Fibroblast of lung (primary cell): ENCODE measurements around the gene FTHL17. TPM values are rescaled to one million over a fixed set of nuclear protein-coding genes. Genes with fewer than 3 reads are reported as not detected.

Experiments
- DNase-seq, 2 donors: peaks; one replicate each; pipeline versions ENCODE4 v3.0.0 to v3.0.0-alpha.2; 2010; ENCODE audit warnings: low read depth in 2 of 2
- H2AFZ ChIP-seq: 2 replicates; pipeline ENCODE4 v1.5.1; 2012; ENCODE audit warnings: low read length, control low read depth, inconsistent platforms
- H3K27ac ChIP-seq: 2 replicates; pipeline ENCODE4 v1.5.1; 2011; ENCODE audit warnings: low read length, control low read depth; ENCODE audit not compliant: insufficient read depth
- H3K27me3 ChIP-seq: 2 replicates; pipeline ENCODE4 v1.5.1; 2011; ENCODE audit warnings: mild to moderate bottlenecking, low read length; ENCODE audit not compliant: control insufficient read depth, insufficient read depth
- H3K36me3 ChIP-seq: 2 replicates; pipeline ENCODE4 v1.5.1; 2011; ENCODE audit warnings: low read length; ENCODE audit not compliant: control insufficient read depth, insufficient read depth
- H3K4me1 ChIP-seq: 2 replicates; pipeline ENCODE4 v1.5.1; 2011; ENCODE audit warnings: low read length; ENCODE audit not compliant: control insufficient read depth, insufficient read depth; ENCODE audit errors: extremely low read depth
- H3K4me2 ChIP-seq: 2 replicates; pipeline ENCODE4 v1.5.1; 2011; ENCODE audit warnings: low read length, control low read depth; ENCODE audit not compliant: insufficient read depth; ENCODE audit errors: extremely low read depth
- H3K4me3 ChIP-seq, 4 experiments: fragments of 200-600 bp in 1 of 4; sonication (generic) in 1 of 4; replicated peaks in 1 of 4; 2 replicates each; pipeline ENCODE4 v1.5.1; 2011 to 2016; ENCODE audit warnings: low read length in 4 of 4, low read depth in 3 of 4, mild to moderate bottlenecking in 3 of 4, control low read depth in 2 of 4, inconsistent platforms in 1 of 4, mixed read lengths in 1 of 4; ENCODE audit not compliant: insufficient read depth in 1 of 4; ENCODE audit errors: control extremely low read depth in 1 of 4
- H3K79me2 ChIP-seq: 2 replicates; pipeline ENCODE4 v1.5.1; 2012; ENCODE audit warnings: mild to moderate bottlenecking, low read length, inconsistent platforms; ENCODE audit not compliant: control insufficient read depth, insufficient read depth
- H3K9ac ChIP-seq: 2 replicates; pipeline ENCODE4 v1.5.1; 2011; ENCODE audit warnings: mild to moderate bottlenecking, low read length, control low read depth; ENCODE audit not compliant: insufficient read depth
- H3K9me3 ChIP-seq: 2 replicates; pipeline ENCODE4 v1.5.1; 2012; ENCODE audit warnings: low read depth, low read length; ENCODE audit not compliant: control insufficient read depth, insufficient read depth
- H4K20me1 ChIP-seq: 2 replicates; pipeline ENCODE4 v1.5.1; 2011; ENCODE audit warnings: low read length; ENCODE audit not compliant: control insufficient read depth, insufficient read depth; ENCODE audit errors: extremely low read depth
- EZH2 ChIP-seq: IDR thresholded peaks from 2 replicates; pipeline ENCODE4 v1.5.1; 2012; ENCODE audit warnings: low read length, control low read depth, mild to moderate bottlenecking; ENCODE audit errors: missing control alignments
- polyA plus RNA-seq, 2 donors: library from polyadenylated mRNA; depleted of rRNA in 1 of 2; stranded (reverse) in 1 of 2; unstranded in 1 of 2; fragments of >200 nt; gene quantifications; 2 replicates each; pipeline ENCODE4 v1.2.1, GENCODE V29; 2011 to 2012; ENCODE audit warnings: missing spikeins in 1 of 2
- total RNA-seq: library from RNA; depleted of rRNA; stranded (reverse); fragments of >200 nt; gene quantifications from 2 replicates; pipeline ENCODE4 v1.2.1, GENCODE V29; 2014
- TF ChIP-seq, protein P1 (sequence below), 2 donors: IDR thresholded peaks in 1 of 2; conservative IDR thresholded peaks in 1 of 2; 1 replicate in 1 of 2; 2 replicates in 1 of 2; pipeline ENCODE4 v1.5.1; 2011 to 2012; ENCODE audit warnings: low read length in 2 of 2, control low read depth in 1 of 2, inconsistent platforms in 1 of 2, low read depth in 1 of 2, mild to moderate bottlenecking in 1 of 2

Gene FTHL17
- total and polyA plus RNA-seq, 2 donors (not counting 1 experiment from before 2014, with no cell fraction given): not detected

DNA sequence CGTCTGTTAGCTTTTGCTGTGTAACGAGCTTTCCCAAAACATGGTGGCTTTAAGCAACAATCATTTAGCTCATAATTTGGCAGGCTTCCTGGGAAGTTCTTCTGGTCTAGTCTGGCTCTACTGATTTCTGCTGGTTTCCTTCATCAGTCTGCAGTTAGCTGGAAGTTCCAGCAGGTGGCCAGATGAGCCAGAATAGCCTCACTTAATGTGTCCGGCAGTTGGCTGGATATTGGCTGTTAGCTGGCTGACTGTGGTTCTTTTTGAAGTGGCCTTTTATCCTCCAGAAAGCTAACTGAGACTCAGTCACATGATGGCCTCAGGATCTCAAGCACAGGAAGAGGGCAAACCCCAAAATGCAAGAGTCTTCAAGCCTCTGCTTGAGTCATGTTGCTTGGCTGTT lies 34.9 kb downstream of the FTHL17 start:
- Histone ChIP-seq H3K4me1 (no peaks in the 10 kb centered on the region), H4K20me1 (no peaks in the 10 kb centered on the region), H3K27ac (no peak overlapping the region), H3K4me3 (no peak overlapping the region), H3K27me3 (no peaks in the 10 kb centered on the region), H2AFZ (no peak overlapping the region), H3K9me3 (no peaks in the 10 kb centered on the region), H3K4me2 (no peak overlapping the region), H3K79me2 (no peaks in the 10 kb centered on the region), H3K36me3 (no peaks in the 10 kb centered on the region), H3K9ac (no peak overlapping the region)
- peak; percentile 45 to 47 for DNase-seq
- TF ChIP-seq EZH2: no peak
- TF ChIP-seq, protein P1, sequence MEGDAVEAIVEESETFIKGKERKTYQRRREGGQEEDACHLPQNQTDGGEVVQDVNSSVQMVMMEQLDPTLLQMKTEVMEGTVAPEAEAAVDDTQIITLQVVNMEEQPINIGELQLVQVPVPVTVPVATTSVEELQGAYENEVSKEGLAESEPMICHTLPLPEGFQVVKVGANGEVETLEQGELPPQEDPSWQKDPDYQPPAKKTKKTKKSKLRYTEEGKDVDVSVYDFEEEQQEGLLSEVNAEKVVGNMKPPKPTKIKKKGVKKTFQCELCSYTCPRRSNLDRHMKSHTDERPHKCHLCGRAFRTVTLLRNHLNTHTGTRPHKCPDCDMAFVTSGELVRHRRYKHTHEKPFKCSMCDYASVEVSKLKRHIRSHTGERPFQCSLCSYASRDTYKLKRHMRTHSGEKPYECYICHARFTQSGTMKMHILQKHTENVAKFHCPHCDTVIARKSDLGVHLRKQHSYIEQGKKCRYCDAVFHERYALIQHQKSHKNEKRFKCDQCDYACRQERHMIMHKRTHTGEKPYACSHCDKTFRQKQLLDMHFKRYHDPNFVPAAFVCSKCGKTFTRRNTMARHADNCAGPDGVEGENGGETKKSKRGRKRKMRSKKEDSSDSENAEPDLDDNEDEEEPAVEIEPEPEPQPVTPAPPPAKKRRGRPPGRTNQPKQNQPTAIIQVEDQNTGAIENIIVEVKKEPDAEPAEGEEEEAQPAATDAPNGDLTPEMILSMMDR (conservative IDR thresholded peaks at IDR 0.05 in 1 of 2, IDR thresholded peaks at IDR 0.05 in 1 of 2; ENCODE audit: low read depth in 1 of 2, low read length in 2 of 2): peak; percentile 70 to 74

DNA sequence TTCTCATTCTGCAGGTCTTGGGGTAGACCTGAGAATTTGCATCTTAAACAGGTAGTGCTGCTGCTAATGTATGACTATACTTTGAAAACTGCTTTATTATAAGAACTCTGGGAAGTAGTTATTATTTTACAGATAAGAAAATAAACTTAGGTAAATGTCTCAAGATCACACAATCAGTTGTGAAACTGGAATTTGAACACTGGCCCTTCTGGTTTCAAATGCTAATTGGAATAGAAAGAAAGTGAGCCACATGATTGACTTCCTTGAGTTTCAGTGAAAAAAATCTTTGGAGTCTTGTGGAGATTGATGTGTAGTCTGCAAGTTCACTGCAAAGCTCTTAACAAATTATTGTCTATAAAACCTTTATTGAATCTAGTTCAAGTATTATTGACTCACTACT lies 44.5 kb downstream of the FTHL17 start:
- DNase-seq: no peak
- Histone ChIP-seq H3K36me3 (no peaks in the 10 kb centered on the region), H3K79me2 (no peaks in the 10 kb centered on the region), H3K4me1 (no peaks in the 10 kb centered on the region), H2AFZ (no peak overlapping the region), H3K27ac (no peak overlapping the region), H3K4me2 (no peak overlapping the region), H3K9me3 (no peaks in the 10 kb centered on the region), H3K27me3 (no peaks in the 10 kb centered on the region), H3K9ac (no peak overlapping the region), H4K20me1 (no peaks in the 10 kb centered on the region), H3K4me3 (no peak overlapping the region)
- TF ChIP-seq EZH2: no peak
- TF ChIP-seq, protein P1 (conservative IDR thresholded peaks at IDR 0.05 in 1 of 2, IDR thresholded peaks at IDR 0.05 in 1 of 2; ENCODE audit: low read depth in 1 of 2, low read length in 2 of 2): no peak

DNA sequence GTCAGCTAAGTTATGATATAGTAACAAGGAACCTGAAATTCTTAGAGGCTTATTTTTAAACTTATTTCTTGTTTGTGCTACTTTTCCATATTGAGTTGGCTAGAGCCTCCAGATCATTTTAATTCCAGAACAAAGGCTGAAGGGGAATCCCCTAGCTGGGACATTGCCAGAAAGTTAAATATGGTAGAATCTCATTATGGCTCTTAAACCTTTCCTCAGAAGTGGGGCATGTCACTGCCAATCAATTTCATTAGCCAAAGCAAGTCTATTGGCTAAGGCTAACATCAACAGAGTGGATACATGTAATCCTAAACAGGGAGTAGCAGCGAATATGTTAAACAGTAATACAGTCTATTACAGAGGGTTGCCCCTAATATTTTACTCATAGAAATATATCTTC lies 47.0 kb downstream of the FTHL17 start:
- Histone ChIP-seq H3K36me3 (no peaks in the 10 kb centered on the region), H4K20me1 (no peaks in the 10 kb centered on the region), H3K9ac (no peak overlapping the region), H3K27me3 (no peaks in the 10 kb centered on the region), H3K27ac (no peak overlapping the region), H3K4me3 (no peak overlapping the region), H3K4me1 (no peaks in the 10 kb centered on the region), H3K9me3 (no peaks in the 10 kb centered on the region), H3K4me2 (no peak overlapping the region), H2AFZ (no peak overlapping the region), H3K79me2 (no peaks in the 10 kb centered on the region)
- no peak for DNase-seq
- TF ChIP-seq, protein P1 (conservative IDR thresholded peaks at IDR 0.05 in 1 of 2, IDR thresholded peaks at IDR 0.05 in 1 of 2; ENCODE audit: low read depth in 1 of 2, low read length in 2 of 2): no peak
